Measurements from ENCODE around the gene ANKS1A.

Gene ANKS1A

DNA sequence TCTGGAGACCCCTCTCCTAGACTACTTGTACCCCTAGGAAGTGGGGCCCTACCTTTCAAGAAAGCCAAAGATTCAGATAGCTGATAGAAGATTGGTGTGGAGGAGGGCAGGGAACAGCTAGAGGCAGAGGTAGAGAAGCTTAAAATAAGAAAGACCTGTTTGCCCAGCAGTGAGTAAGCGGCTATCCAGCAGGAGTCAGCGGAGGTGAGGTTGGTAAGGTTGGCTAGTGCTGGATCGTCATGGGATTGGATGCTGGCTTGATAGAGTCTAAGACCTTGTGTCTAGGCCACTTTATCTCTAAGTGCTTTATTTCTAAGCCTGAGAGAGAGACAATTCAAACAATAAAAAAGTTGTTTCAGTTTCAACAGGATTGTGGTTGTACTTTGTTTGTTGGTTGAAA is 19.1 kb downstream of the ANKS1A start:
- no peak for DNase-seq (ENCODE audit: low read depth)
- TF ChIP-seq, protein P1, sequence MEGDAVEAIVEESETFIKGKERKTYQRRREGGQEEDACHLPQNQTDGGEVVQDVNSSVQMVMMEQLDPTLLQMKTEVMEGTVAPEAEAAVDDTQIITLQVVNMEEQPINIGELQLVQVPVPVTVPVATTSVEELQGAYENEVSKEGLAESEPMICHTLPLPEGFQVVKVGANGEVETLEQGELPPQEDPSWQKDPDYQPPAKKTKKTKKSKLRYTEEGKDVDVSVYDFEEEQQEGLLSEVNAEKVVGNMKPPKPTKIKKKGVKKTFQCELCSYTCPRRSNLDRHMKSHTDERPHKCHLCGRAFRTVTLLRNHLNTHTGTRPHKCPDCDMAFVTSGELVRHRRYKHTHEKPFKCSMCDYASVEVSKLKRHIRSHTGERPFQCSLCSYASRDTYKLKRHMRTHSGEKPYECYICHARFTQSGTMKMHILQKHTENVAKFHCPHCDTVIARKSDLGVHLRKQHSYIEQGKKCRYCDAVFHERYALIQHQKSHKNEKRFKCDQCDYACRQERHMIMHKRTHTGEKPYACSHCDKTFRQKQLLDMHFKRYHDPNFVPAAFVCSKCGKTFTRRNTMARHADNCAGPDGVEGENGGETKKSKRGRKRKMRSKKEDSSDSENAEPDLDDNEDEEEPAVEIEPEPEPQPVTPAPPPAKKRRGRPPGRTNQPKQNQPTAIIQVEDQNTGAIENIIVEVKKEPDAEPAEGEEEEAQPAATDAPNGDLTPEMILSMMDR (IDR thresholded peaks at IDR 0.05; ENCODE audit: insufficient read depth, low read depth, low read length, missing control alignments): no peak
- H3K4me3 ChIP-seq (ENCODE audit: low read depth, low read length): no peak overlapping the region

DNA sequence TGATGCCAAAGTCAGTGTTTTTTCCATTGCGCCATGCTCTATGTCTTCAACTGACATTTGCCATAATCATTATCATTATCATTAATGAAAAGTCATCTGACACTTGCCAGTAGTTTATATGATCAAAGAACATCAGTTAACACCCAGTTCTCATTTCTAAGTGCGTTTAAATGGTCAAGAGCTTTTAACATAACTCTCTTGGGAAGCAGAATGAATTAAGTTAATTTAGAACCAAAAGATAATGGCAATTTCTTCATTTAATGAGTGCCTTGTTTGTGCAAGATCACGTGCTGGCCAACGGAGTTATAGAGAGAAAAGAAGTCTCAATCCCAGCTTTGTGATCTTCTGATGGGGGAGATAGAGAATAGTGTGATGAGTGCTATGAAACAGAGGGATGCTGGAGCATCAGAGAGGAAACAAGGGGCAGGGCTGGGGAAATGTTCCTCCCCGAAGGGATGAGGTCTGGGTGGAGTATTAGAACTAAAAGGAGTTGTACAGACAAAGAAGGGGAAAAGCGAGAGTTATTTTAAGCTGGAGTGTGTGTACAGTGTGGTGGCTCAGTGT is 20.3 kb downstream of the ANKS1A start:
- DNase-seq (ENCODE audit: low read depth): no peak
- TF ChIP-seq, protein P1 (IDR thresholded peaks at IDR 0.05; ENCODE audit: insufficient read depth, low read depth, low read length, missing control alignments): no peak
- no peak overlapping the region for H3K4me3 ChIP-seq (ENCODE audit: low read depth, low read length)

DNA sequence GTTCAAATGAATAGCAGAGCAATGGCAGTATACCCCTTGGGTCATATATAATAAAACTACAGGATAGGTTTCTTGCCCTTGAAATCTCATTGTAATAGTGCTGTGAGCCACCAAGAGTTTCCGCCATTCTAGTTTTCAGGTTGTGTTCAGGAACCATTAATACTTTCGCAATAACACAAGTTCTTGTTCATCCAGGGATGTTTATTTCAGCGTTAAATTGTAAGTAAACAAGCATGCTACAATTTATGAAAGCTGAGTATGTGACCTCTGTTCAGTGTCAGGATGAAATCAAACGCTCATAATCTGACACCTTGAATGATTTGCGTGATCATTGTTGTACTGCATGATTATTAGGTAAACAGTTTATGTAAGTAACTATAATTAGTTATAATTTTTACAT is 22.8 kb downstream of the ANKS1A start:
- H3K4me3 ChIP-seq (ENCODE audit: low read depth, low read length): no peak overlapping the region
- TF ChIP-seq, protein P1 (IDR thresholded peaks at IDR 0.05; ENCODE audit: insufficient read depth, low read depth, low read length, missing control alignments): no peak

DNA sequence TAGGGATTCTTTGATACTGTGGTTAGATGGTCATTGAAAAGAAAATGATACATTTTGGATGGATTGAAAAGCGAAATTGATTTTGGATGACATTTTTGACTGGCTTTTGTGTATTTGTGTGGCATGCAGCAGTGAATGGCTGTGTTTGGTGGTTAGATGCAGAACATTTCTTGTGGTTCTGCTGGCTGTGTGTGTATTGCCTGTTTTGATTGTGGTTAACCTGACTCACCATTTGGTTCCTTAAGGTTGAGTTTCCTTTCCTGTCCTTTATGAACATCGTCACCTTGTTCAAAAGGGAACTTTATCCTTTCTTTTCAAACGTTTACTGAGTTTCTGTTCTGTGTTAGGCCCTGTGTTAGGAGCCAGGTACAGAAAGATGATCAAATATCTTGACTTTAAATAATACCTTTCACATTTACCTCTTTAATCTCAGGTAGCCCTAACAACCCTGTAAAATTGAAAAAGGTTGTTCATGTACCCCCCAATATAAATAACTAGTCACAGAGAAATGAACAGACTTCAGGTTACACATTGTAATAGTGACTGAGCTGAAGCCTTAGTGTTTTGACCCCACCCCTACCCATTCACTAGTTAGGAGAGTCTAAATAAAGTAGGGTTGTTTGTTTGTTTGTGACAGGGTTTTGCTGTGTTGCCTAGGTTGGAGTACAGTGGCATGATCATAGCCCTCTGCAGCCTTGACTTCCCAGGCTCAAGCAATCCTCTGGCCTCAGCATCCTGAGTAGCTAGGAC is 23.8 kb downstream of the ANKS1A start:
- H3K4me3 ChIP-seq (ENCODE audit: low read depth, low read length): no peak overlapping the region
- DNase-seq (ENCODE audit: low read depth): peak; percentile 76
- TF ChIP-seq, protein P1 (IDR thresholded peaks at IDR 0.05; ENCODE audit: insufficient read depth, low read depth, low read length, missing control alignments): no peak

More for the DNA sequence above, 22.8 kb downstream of the ANKS1A start:
- DNase-seq (ENCODE audit: low read depth): no peak

DNA sequence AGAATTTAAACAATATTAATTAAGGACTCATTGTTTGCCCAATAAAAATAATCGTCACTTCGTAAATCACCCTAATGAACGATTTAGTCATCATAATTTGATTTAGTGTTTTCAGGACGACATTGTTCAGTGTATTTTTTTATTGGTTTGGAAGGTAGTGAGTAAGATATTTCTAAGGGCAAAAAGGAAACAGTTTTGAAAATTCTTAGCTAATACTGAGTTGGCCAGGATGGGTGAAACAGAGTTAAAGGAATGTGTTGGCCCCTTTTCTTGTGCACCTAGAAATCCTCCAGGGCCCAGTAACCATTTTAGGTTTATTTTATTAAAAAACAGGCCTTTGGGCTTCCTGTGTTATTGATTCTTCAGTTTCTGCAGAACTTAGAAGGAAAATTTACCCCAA is 25.3 kb downstream of the ANKS1A start:
- TF ChIP-seq, protein P1 (IDR thresholded peaks at IDR 0.05; ENCODE audit: insufficient read depth, low read depth, low read length, missing control alignments): no peak
- H3K4me3 ChIP-seq (ENCODE audit: low read depth, low read length): no peak overlapping the region
- no peak for DNase-seq (ENCODE audit: low read depth)

DNA sequence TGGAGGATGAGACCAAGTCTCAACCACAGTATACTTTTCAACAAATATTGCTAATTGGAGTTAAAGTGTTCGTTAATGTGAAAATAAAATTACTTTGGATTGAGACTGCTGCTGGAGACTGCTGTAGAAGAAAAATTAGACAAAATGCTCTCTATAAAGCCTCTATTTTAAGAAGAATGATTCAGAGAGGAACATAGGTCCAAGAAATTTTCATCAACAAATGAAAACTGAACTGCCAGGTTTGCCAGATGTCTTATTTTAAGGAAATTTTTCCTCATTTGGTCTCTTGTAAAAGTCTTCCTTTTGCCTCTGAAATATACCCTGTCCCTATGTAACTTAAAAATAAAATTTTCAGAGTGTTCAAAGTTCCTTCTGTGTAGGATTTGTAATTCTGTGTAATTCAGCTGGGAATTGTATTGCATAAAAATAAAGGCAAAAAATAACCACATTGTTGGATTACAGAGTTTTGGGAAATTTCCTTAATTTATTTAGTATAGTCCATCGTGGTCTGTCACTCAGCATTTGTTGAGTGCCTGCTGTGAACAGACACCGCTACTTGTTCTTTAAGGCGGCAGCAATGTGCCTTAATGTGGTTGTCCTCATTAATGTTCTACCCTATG is 27.4 kb downstream of the ANKS1A start:
- TF ChIP-seq, protein P1 (IDR thresholded peaks at IDR 0.05; ENCODE audit: insufficient read depth, low read depth, low read length, missing control alignments): no peak
- DNase-seq (ENCODE audit: low read depth): no peak
- no peak overlapping the region for H3K4me3 ChIP-seq (ENCODE audit: low read depth, low read length)
